Thyroid gland (tissue), 4 donors: ENCODE measurements around the gene AKR1E2. TPM values are rescaled to one million over a fixed set of nuclear protein-coding genes. Genes with fewer than 3 reads are reported as not detected.

Experiments
- DNase-seq, 2 donors: peaks; one replicate each; pipeline ENCODE4 v3.0.0-alpha.2; 2019
- H3K27ac ChIP-seq, 3 donors: fragments of 200-600 bp; sonication (generic); 1 replicate in 2 of 3; 2 replicates in 1 of 3; pipeline ENCODE4 v1.5.1; 2016 to 2019; ENCODE audit warnings: mild to moderate bottlenecking in 1 of 3, moderate library complexity in 1 of 3
- H3K27me3 ChIP-seq: fragments of 200-600 bp; sonication (generic); one replicate; pipeline ENCODE4 v1.5.1; 2019
- H3K36me3 ChIP-seq, 2 donors: fragments of 200-600 bp; sonication (generic); one replicate each; pipeline ENCODE4 v1.5.1; 2016 to 2019
- H3K4me1 ChIP-seq, 2 donors: fragments of 200-600 bp; sonication (generic); one replicate each; pipeline ENCODE4 v1.5.1; 2017 to 2019
- H3K4me3 ChIP-seq, 3 donors: fragments of 200-600 bp; sonication (generic); replicated peaks in 1 of 3; 1 replicate in 2 of 3; 2 replicates in 1 of 3; pipeline ENCODE4 v1.5.1; 2016; ENCODE audit warnings: mild to moderate bottlenecking in 1 of 3
- H3K9me3 ChIP-seq: fragments of 200-600 bp; sonication (generic); one replicate; pipeline ENCODE4 v1.5.1; 2017
- POLR2A ChIP-seq, 2 donors: fragments of 450-650 bp; IDR thresholded peaks; one replicate each; pipeline ENCODE4 v1.6.1; 2017; ENCODE audit warnings: antibody characterized with exemption in 2 of 2, mild to moderate bottlenecking in 2 of 2, moderate library complexity in 1 of 2
- WGBS, 2 donors: methylation state at CpG; one replicate each; pipeline ENCODE4 v1.1.5; 2017; 5-methylcytosine and 5-hydroxymethylcytosine counted together
- intact Hi-C: fragments of 100-400 bp; cut with DNase I; formaldehyde crosslinking; loops from one replicate; pipeline ENCODE4 v1.15.1; 2023
- total RNA-seq, 4 donors: library from RNA; depleted of rRNA; stranded (reverse); fragments of >200 nt; gene quantifications; one replicate each; pipeline ENCODE4 v1.2.3, GENCODE V29; 2016
- TF ChIP-seq, protein P1 (sequence below), 6 experiments: fragments of 200-600 bp in 3 of 6; fragments of 450-650 bp in 3 of 6; sonication (generic) in 3 of 6; IDR thresholded peaks; one replicate each; pipeline ENCODE4 v1.5.1; 2016 to 2019; ENCODE audit warnings: antibody characterized with exemption in 6 of 6, mild to moderate bottlenecking in 2 of 6, inconsistent platforms in 1 of 6, moderate library complexity in 1 of 6

The AKR1E2 gene
- total RNA-seq, 4 donors from 2014 or later = 14.4 to 18.5 (median 15.9) TPM

GRCh38 chr10:4845766-4846165 lies 19.8 kb downstream of the AKR1E2 start:
- no peak for DNase-seq
- 92 to 99% methylated on average over 11 of the region's 11 CpGs for WGBS, 2 donors
- Histone ChIP-seq H3K4me1 (peaks cover 0 to 22% of the 10 kb centered on the region in 2 donors), H3K4me3 (no peak overlapping the region), H3K36me3 (no peaks in the 10 kb centered on the region), H3K9me3 (no peaks in the 10 kb centered on the region), H3K27me3 (no peaks in the 10 kb centered on the region), H3K27ac (no peak overlapping the region)
- TF ChIP-seq, protein P1, sequence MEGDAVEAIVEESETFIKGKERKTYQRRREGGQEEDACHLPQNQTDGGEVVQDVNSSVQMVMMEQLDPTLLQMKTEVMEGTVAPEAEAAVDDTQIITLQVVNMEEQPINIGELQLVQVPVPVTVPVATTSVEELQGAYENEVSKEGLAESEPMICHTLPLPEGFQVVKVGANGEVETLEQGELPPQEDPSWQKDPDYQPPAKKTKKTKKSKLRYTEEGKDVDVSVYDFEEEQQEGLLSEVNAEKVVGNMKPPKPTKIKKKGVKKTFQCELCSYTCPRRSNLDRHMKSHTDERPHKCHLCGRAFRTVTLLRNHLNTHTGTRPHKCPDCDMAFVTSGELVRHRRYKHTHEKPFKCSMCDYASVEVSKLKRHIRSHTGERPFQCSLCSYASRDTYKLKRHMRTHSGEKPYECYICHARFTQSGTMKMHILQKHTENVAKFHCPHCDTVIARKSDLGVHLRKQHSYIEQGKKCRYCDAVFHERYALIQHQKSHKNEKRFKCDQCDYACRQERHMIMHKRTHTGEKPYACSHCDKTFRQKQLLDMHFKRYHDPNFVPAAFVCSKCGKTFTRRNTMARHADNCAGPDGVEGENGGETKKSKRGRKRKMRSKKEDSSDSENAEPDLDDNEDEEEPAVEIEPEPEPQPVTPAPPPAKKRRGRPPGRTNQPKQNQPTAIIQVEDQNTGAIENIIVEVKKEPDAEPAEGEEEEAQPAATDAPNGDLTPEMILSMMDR (IDR thresholded peaks at IDR 0.05) = no peak
- TF ChIP-seq POLR2A (IDR thresholded peaks at IDR 0.05) = no peak
- intact Hi-C loops = loop anchor here (5.0 to 10.0 kb wide), 3 partner anchors 139 to 439 kb away; no protein-coding TSS in a partner anchor

- intact Hi-C loops = loop anchor here (5.0 to 10.0 kb wide), 3 partner anchors 138 to 438 kb away; no protein-coding TSS in a partner anchor
- Histone ChIP-seq H3K27me3 (no peaks in the 10 kb centered on the region), H3K27ac (no peak overlapping the region), H3K36me3 (no peaks in the 10 kb centered on the region), H3K4me1 (peaks cover 6 to 29% of the 10 kb centered on the region in 2 donors), H3K4me3 (no peak overlapping the region), H3K9me3 (no peaks in the 10 kb centered on the region)
- TF ChIP-seq, protein P1 (IDR thresholded peaks at IDR 0.05) = no peak
- no peak for TF ChIP-seq POLR2A (IDR thresholded peaks at IDR 0.05)
- no peak for DNase-seq
- WGBS, 2 donors = 79 to 91% methylated on average over 5 of the region's 5 CpGs
These were observed 20.8 kb downstream of the AKR1E2 start for GRCh38 chr10:4846775-4847174.

GRCh38 chr10:4847561-4848355 lies 21.8 kb downstream of the AKR1E2 start:
- DNase-seq = no peak
- 82 to 85% methylated on average over 7 of the region's 7 CpGs for WGBS, 2 donors
- no peaks in the 10 kb centered on the region for H3K36me3 ChIP-seq
- peak overlapping the region in 2 of 3 donors; percentile 28 to 41 for H3K27ac ChIP-seq
- H3K9me3 ChIP-seq = no peaks in the 10 kb centered on the region
- intact Hi-C loops = loop anchor here (5.0 to 10.0 kb wide), 3 partner anchors 137 to 437 kb away; no protein-coding TSS in a partner anchor
- TF ChIP-seq, protein P1 (IDR thresholded peaks at IDR 0.05) = no peak
- TF ChIP-seq POLR2A (IDR thresholded peaks at IDR 0.05) = no peak
- no peaks in the 10 kb centered on the region for H3K27me3 ChIP-seq
- no peak overlapping the region for H3K4me3 ChIP-seq
- H3K4me1 ChIP-seq = peaks cover 16 to 36% of the 10 kb centered on the region in 2 donors

- H3K4me1 ChIP-seq = peaks cover 21 to 32% of the 10 kb centered on the region in 2 donors
- no peak for DNase-seq
- H3K36me3 ChIP-seq = no peaks in the 10 kb centered on the region
- H3K9me3 ChIP-seq = no peaks in the 10 kb centered on the region
- 88 to 95% methylated on average over 7 of the region's 7 CpGs for WGBS, 2 donors
- no peaks in the 10 kb centered on the region for H3K27me3 ChIP-seq
- no peak overlapping the region for H3K4me3 ChIP-seq
- TF ChIP-seq, protein P1 (IDR thresholded peaks at IDR 0.05) = no peak
- no peak for TF ChIP-seq POLR2A (IDR thresholded peaks at IDR 0.05)
- peak overlapping the region in 1 of 3 donors; percentile 41 for H3K27ac ChIP-seq
- intact Hi-C loops = loop anchor here (5.0 to 10.0 kb wide), 3 partner anchors 136 to 436 kb away; no protein-coding TSS in a partner anchor
These were observed 22.5 kb downstream of the AKR1E2 start for GRCh38 chr10:4848356-4849041.
